Stomach (tissue), 9 donors: ENCODE results near the gene PCDHGC3. TPM values are rescaled to one million over a fixed set of nuclear protein-coding genes. Genes with fewer than 3 reads are reported as not detected.

Experiments
- DNase-seq, 2 donors: peaks; one replicate each; pipeline versions ENCODE4 v3.0.0 to v3.0.0-alpha.2; 2013 to 2019
- H3K27ac ChIP-seq, 5 donors: fragments of 200-600 bp in 4 of 5; sonication (generic) in 4 of 5; one replicate each; pipeline ENCODE4 v1.5.1; 2013 to 2019; ENCODE audit warnings: mild to moderate bottlenecking in 1 of 5, moderate library complexity in 1 of 5
- H3K27me3 ChIP-seq, 3 donors: fragments of 200-600 bp; sonication (generic); one replicate each; pipeline ENCODE4 v1.5.1; 2017 to 2019; ENCODE audit warnings: mixed run types in 1 of 3
- H3K36me3 ChIP-seq, 4 donors: fragments of 200-600 bp; sonication (generic); 1 replicate in 3 of 4; 2 replicates in 1 of 4; pipeline ENCODE4 v1.5.1; 2016 to 2019
- H3K4me1 ChIP-seq, 4 donors: fragments of 200-600 bp; sonication (generic); one replicate each; pipeline ENCODE4 v1.5.1; 2016 to 2019
- H3K4me3 ChIP-seq, 4 donors: fragments of 200-600 bp; sonication (generic) in 3 of 4; one replicate each; pipeline ENCODE4 v1.5.1; 2016 to 2019; ENCODE audit warnings: mild to moderate bottlenecking in 1 of 4
- H3K9me3 ChIP-seq, 4 donors: fragments of 200-600 bp; sonication (generic); one replicate each; pipeline ENCODE4 v1.5.1; 2016 to 2019
- EP300 ChIP-seq: sonication (generic); formaldehyde crosslinking; IDR thresholded peaks from one replicate; pipeline ENCODE4 v1.6.1; 2017; ENCODE audit warnings: antibody characterized with exemption
- POLR2A ChIP-seq, 4 donors: fragments of 450-650 bp; IDR thresholded peaks; one replicate each; pipeline ENCODE4 v1.6.1; 2016; ENCODE audit warnings: antibody characterized with exemption in 4 of 4, control low read depth in 2 of 4, mild to moderate bottlenecking in 1 of 4, moderate library complexity in 1 of 4
- POLR2AphosphoS5 ChIP-seq, 3 donors: sonication (generic); formaldehyde crosslinking; IDR thresholded peaks; one replicate each; pipeline ENCODE4 v1.6.1; 2016; ENCODE audit warnings: antibody characterized with exemption in 3 of 3
- WGBS, 5 donors: extraction: QIAGEN DNeasy Blood & Tissue Kit in 3 of 5; methylation state at CpG; one replicate each; pipeline versions ENCODE4 v1.1.5 to v1.1.7; 2013 to 2018; 5-methylcytosine and 5-hydroxymethylcytosine counted together
- intact Hi-C: fragments of 100-400 bp; cut with DNase I; formaldehyde crosslinking; loops from one replicate; pipeline ENCODE4 v1.15.1; 2023; ENCODE audit warnings: low total_unique reads
- polyA plus RNA-seq, 3 donors: library from polyadenylated mRNA; stranded (reverse); fragments of 200-250 nt; gene quantifications; one replicate each; pipeline ENCODE4 v1.2.3, GENCODE V29; 2013
- total RNA-seq, 5 donors: library from RNA; depleted of rRNA; stranded (reverse); fragments of >200 nt; gene quantifications; one replicate each; pipeline versions ENCODE4 v1.1.0 to v1.2.3, GENCODE V29; 2014 to 2016
- TF ChIP-seq, protein P1 (sequence below), 7 experiments: fragments of 450-650 bp in 4 of 7; fragments of 200-600 bp in 3 of 7; sonication (generic) in 3 of 7; IDR thresholded peaks; one replicate each; pipeline ENCODE4 v1.5.1; 2016 to 2019; ENCODE audit warnings: antibody characterized with exemption in 7 of 7, control low read depth in 2 of 7, mild to moderate bottlenecking in 1 of 7
- donor health status: healthy with polysubstance abuse.
- donor health status: Bipolar disorder and iron deficiency.
- donor health status: healthy.

PCDHGC3 gene
- total and polyA plus RNA-seq, 8 donors, result 7.6 to 35.8 (median 20.0) TPM

DNA sequence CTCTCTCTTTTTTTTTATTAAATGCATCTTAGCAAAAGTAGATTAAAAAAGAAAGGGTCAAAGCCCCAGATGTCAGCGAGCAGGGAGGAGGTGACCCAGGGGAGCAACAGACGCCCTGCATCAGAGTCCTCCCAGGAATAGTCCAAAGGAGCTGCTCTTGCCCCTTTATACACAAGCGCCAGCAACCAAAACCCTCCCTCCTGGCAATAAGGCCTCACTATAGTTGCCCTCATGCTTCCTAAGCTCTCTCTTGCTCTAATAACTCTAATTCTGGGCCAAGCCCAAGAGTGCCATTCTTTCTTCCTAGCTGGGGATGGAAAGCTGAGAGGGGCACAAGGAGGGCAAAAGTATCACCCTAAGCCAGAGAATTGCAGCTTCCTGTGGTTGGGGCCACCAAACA lies 39.4 kb downstream of the PCDHGC3 start:
- no peak for TF ChIP-seq EP300
- TF ChIP-seq POLR2A (IDR thresholded peaks at IDR 0.05), result no peak
- TF ChIP-seq, protein P1, sequence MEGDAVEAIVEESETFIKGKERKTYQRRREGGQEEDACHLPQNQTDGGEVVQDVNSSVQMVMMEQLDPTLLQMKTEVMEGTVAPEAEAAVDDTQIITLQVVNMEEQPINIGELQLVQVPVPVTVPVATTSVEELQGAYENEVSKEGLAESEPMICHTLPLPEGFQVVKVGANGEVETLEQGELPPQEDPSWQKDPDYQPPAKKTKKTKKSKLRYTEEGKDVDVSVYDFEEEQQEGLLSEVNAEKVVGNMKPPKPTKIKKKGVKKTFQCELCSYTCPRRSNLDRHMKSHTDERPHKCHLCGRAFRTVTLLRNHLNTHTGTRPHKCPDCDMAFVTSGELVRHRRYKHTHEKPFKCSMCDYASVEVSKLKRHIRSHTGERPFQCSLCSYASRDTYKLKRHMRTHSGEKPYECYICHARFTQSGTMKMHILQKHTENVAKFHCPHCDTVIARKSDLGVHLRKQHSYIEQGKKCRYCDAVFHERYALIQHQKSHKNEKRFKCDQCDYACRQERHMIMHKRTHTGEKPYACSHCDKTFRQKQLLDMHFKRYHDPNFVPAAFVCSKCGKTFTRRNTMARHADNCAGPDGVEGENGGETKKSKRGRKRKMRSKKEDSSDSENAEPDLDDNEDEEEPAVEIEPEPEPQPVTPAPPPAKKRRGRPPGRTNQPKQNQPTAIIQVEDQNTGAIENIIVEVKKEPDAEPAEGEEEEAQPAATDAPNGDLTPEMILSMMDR (IDR thresholded peaks at IDR 0.05), result no peak
- no peak for TF ChIP-seq POLR2AphosphoS5 (IDR thresholded peaks at IDR 0.05)
- H3K4me1 ChIP-seq, result peaks cover 31 to 75% (median 52%) of the 10 kb centered on the region in 4 donors
- H3K4me3 ChIP-seq, result no peak overlapping the region
- no peaks in the 10 kb centered on the region for H3K27me3 ChIP-seq
- WGBS, 5 donors, result 80 to 91% (median 88%) methylated on average over 3 of the region's 3 CpGs
- H3K36me3 ChIP-seq, result peaks cover 27 to 85% (median 67%) of the 10 kb centered on the region in 4 donors
- intact Hi-C loops, result no loop called here
- no peaks in the 10 kb centered on the region for H3K9me3 ChIP-seq
- no peak for DNase-seq
- H3K27ac ChIP-seq, result peak overlapping the region in 4 of 5 donors; percentile 84 to 92 (median 88)

DNA sequence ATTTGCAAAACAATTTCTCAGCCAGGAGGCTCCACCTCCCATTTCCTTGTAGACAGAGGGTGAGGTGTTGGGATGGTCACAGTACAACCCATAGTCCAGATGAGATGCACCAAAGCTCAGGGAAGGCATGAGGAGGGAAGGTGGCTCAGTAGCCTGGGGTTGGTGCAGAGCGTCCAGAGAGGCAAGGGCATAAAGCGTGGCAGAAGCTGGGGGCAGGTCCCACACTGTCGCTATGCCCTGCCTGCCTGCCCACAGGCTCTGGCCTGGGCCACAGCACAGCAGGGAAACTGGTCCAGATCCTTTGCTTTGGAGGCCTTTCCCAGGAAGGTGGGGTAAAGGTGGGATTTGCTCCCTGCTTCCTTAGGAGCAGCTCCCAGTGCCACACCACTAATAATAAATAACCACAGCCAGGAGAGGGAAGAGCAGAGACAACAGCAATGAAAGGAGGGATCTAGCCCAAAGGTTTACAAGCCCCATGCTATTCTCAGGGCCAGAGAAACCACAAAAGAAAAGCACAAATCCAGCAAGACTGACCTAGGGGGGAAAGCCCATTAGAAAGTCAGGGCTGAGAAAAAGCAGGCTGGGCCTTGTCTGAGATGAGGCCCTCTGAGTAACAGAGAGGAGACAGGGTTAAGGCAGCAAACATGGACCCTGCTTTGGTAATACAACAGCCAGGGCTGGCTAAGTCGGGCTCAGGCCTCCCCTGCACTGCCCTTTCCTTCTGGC lies 40.3 kb downstream of the PCDHGC3 start:
- no peak for DNase-seq
- no peak overlapping the region for H3K4me3 ChIP-seq
- H3K36me3 ChIP-seq, result peaks cover 23 to 85% (median 68%) of the 10 kb centered on the region in 4 donors
- 86 to 96% (median 92%) methylated on average over 4 of the region's 4 CpGs for WGBS, 5 donors
- no peaks in the 10 kb centered on the region for H3K27me3 ChIP-seq
- peak overlapping the region in 4 of 5 donors; percentile 84 to 92 (median 88) for H3K27ac ChIP-seq
- no peaks in the 10 kb centered on the region for H3K9me3 ChIP-seq
- intact Hi-C loops, result no loop called here
- TF ChIP-seq, protein P1 (IDR thresholded peaks at IDR 0.05), result no peak
- TF ChIP-seq POLR2A (IDR thresholded peaks at IDR 0.05), result no peak
- TF ChIP-seq EP300, result no peak
- TF ChIP-seq POLR2AphosphoS5 (IDR thresholded peaks at IDR 0.05), result no peak
- peaks cover 31 to 85% (median 60%) of the 10 kb centered on the region in 4 donors for H3K4me1 ChIP-seq

DNA sequence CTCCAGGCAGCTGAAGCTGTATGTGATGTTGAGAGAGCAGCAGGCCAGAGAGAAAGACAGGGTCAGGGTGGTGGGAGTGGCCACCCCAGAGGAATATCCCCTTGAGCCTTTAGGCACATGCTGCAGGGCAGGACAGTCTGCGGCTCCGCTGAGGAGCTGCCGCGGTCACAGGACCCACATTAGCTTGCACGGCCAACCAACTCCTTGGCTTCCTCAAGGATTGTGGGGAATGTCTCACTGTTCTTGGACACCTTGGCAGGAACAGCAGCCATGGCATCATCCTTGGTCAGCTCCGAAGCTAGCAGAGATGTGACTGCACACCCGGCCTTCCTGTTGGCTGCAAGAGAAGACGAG lies 40.9 kb downstream of the PCDHGC3 start:
- WGBS, 5 donors, result 82 to 95% (median 88%) methylated on average over 2 to 8 of the region's 8 CpGs

DNA sequence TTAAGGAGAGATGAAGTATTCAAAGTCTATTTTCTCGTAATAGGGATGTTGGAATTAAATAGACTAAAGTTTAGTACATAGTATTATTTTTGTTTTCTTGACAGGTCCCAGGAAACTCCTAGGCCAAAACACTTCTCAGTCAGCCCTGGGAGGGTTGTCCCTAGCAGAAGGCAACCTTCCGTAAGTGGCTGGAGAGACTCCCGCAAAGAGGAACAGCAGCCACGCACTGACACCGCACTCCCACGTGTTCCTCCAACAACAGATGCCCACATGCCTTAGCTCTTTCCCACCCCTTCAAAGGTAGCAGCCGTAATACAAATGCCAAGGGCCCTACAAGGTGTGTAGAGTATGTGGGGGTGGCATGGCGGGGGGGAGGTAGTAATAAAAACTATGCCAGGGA lies 41.5 kb downstream of the PCDHGC3 start:
- no peak overlapping the region for H3K4me3 ChIP-seq
- 85 to 92% (median 88%) methylated on average over 8 of the region's 8 CpGs for WGBS, 5 donors
- H3K9me3 ChIP-seq, result no peaks in the 10 kb centered on the region
- no peaks in the 10 kb centered on the region for H3K27me3 ChIP-seq
- H3K27ac ChIP-seq, result peak overlapping the region in 3 of 5 donors; percentile 35 to 92 (median 89)
- DNase-seq, result no peak
- peaks cover 40 to 92% (median 67%) of the 10 kb centered on the region in 4 donors for H3K4me1 ChIP-seq
- intact Hi-C loops, result no loop called here
- TF ChIP-seq EP300 (no peak), POLR2AphosphoS5 (IDR thresholded peaks at IDR 0.05) (no peak), POLR2A (IDR thresholded peaks at IDR 0.05) (no peak)
- TF ChIP-seq, protein P1 (IDR thresholded peaks at IDR 0.05), result no peak
- H3K36me3 ChIP-seq, result peaks cover 18 to 80% (median 68%) of the 10 kb centered on the region in 4 donors

More for the DNA sequence above, 40.9 kb downstream of the PCDHGC3 start:
- DNase-seq, result no peak
- Histone ChIP-seq H3K27me3 (no peaks in the 10 kb centered on the region), H3K27ac (peak overlapping the region in 3 of 5 donors; percentile 86 to 92 (median 89)), H3K9me3 (no peaks in the 10 kb centered on the region), H3K4me1 (peaks cover 35 to 90% (median 64%) of the 10 kb centered on the region in 4 donors), H3K4me3 (no peak overlapping the region), H3K36me3 (peaks cover 21 to 79% (median 67%) of the 10 kb centered on the region in 4 donors)
- intact Hi-C loops, result no loop called here
- TF ChIP-seq, protein P1 (IDR thresholded peaks at IDR 0.05), result no peak
- TF ChIP-seq POLR2A (IDR thresholded peaks at IDR 0.05) (no peak), EP300 (no peak), POLR2AphosphoS5 (IDR thresholded peaks at IDR 0.05) (no peak)
